D721Med (cell line): ENCODE results near the gene PDE4A.

Experiments used
- DNase-seq: peaks from one replicate; pipeline ENCODE4 v3.0.0; 2011; ENCODE audit warnings: low spot score; ENCODE audit not compliant: insufficient read length
- FAIRE-seq: peaks from 2 replicates; lab custom pipeline; 2011; peaks lifted over from hg19 to GRCh38; lab: Jason Lieb, UNC
- TF ChIP-seq, protein P1 (sequence below): IDR thresholded peaks from 2 replicates; pipeline ENCODE4 v1.5.1; 2012; ENCODE audit warnings: mild to moderate bottlenecking, control low read depth; ENCODE audit not compliant: insufficient read depth; ENCODE audit errors: missing control alignments

PDE4A gene

DNA sequence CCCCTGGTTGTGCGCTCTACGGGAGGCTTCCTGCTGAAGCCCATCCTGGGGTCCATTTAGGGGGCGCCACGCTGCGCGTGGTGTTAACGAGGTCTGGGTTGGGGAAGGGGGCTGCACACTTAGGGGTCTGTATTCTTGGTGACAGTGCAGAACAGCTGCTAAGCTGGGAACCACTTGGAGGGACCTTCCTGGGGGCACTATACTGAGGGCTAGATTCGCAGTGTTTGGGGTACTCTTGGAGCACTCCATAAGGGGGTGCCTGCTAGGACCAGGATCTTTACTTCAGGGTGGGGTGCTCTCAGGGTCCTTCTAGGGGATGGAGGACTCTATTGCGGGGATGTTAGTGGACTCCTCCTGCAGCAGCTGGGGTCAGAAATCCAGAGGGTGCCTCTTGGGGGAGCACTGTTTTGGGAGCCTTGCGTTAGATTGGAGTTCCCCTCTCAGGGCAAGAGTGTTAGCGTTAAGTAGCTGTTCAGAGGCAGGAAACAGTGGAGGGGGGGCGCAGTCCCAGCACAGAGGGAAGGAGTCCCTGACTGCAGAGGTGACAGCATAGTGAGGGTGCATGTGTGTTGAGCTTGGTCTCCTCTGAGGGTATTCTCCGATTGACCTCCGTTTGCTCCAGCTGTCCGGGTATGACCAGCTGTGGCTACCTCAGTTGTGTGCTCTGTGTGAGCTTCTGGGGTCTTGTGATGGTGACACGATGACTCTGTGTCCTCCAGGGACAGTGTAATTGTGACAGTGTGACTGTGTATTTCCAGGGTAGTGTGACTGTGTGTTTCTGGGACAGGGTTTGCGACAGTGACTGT lies 1.1 kb downstream of the PDE4A start:
- DNase-seq (no peak), FAIRE-seq (no peak)
- TF ChIP-seq, protein P1, sequence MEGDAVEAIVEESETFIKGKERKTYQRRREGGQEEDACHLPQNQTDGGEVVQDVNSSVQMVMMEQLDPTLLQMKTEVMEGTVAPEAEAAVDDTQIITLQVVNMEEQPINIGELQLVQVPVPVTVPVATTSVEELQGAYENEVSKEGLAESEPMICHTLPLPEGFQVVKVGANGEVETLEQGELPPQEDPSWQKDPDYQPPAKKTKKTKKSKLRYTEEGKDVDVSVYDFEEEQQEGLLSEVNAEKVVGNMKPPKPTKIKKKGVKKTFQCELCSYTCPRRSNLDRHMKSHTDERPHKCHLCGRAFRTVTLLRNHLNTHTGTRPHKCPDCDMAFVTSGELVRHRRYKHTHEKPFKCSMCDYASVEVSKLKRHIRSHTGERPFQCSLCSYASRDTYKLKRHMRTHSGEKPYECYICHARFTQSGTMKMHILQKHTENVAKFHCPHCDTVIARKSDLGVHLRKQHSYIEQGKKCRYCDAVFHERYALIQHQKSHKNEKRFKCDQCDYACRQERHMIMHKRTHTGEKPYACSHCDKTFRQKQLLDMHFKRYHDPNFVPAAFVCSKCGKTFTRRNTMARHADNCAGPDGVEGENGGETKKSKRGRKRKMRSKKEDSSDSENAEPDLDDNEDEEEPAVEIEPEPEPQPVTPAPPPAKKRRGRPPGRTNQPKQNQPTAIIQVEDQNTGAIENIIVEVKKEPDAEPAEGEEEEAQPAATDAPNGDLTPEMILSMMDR = no peak

DNA sequence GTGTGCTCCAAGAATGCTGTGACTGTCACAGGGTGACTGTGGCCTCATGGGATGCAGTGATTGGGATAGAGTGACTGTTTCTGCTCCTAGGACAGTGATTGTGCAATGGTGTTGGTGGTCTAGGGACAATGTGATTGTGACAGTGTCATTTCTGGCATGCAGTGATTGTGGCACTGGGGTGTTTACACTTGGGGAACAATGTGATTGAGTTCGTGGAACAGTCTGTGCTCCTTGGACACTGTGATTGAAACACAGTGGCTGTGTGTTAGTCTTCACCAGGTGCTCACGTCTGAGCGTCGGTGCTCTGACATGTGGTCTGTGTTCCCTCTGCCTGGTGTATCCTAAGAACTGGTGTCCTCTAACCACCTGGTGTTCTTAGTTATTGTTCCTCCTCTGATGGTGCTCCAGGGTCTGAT lies 1.7 kb downstream of the PDE4A start:
- FAIRE-seq = no peak
- TF ChIP-seq, protein P1 = no peak
- no peak for DNase-seq

DNA sequence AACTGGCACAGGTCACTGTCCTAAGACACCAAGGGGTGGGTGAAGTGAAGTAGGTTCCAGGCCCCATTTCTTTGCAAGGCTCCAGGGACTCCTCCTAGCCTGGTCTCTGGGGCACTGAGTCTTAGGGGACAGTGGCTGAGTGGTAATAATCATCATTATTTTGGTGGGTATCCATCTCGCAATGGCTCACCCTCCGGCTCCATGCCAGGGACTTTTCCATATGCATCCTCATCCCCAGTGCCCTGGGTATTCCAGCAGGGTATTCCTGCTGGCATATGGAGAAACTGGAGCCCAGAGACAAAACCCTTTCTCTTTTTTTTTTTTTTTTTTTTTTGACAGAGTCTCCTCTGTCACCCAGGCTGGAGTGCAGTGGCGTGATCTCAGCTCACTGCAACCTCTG lies 2.5 kb downstream of the PDE4A start:
- TF ChIP-seq, protein P1 = no peak
- DNase-seq (no peak), FAIRE-seq (no peak)

DNA sequence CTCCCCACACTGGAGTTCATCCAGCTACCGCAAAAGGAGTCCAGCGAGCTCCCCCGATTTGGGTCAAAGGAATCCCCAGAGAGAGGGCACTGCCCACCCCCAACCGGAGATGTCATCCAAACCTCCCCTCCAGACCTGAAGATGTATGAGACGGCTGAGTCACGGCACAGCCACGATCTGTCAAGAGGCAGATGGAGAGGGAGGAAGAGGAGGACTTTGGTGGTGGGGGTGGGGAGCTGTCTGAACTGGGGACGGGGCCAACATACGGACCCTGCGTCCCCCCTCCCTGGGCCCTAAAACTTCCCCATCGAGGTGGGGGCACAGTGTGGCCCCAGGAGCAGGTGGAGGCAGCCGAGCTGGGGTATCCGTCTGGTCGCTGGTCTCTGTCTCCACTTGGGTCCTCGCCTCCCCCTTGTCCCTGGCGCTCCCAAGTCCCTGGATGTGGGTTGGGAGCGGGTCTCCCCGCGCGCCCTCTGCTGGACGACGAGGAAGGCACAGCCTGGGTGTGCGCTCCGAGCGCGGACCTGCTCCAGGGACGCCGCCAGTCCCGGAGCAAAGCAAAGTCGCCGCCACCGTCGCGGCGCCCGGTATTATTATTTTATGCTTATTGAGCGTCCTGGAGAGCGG lies 3.8 kb downstream of the PDE4A start:
- FAIRE-seq (no peak), DNase-seq (peak; percentile 97)
- TF ChIP-seq, protein P1 = peak; percentile 87

DNA sequence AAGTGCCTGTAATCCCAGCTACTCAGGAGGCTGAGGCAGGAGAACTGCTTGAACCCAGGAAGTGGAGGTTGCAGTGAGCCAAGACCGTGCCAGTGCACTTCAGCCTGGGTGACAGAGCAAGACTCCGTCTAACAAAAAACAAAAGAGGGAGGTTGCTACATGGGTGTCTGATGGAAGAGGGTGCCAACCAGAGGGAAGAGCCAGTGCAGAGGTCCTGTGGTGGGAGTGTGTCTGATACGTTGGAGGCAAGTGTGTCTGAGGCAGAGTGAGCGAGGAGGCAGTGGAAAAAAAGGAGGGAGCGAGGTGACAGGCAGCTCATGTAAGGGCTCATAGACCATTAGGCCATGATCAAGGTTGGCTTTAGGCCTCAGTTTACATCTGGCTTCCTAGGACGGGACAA lies 6.8 kb downstream of the PDE4A start:
- FAIRE-seq (no peak), DNase-seq (no peak)
- TF ChIP-seq, protein P1 = no peak

DNA sequence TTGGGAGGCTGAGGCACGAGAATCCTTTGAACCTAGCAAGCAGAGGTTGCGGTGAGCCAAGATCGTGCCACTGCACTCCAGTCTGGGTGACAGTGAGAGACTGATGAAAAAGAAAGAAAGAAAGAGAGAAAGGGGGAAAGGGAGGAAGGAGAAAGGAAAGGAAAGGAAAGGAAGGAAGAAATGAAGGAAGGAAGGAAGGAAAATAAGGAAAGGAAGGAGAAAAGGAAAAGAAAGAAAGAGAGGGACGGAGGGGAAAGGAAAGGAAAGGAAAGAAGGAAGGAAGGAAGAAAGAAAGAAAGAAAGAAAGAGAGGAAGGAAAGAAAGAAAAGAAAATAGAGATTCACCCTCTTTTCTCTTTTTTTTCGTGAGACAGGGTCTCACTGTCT lies 8.7 kb downstream of the PDE4A start:
- FAIRE-seq = no peak
- TF ChIP-seq, protein P1 = no peak

More for the DNA sequence above, 8.7 kb downstream of the PDE4A start:
- no peak for DNase-seq
